Suprapubic skin (tissue), 4 donors: ENCODE measurements around the gene IL2RA. TPM values are rescaled to one million over a fixed set of nuclear protein-coding genes. Genes with fewer than 3 reads are reported as not detected.
A peak's percentile ranks its signal among the peaks of the same experiment; 100 is the strongest.

ENCODE experiments used
- DNase-seq, 2 donors: peaks; one replicate each; pipeline ENCODE4 v3.0.0-alpha.2; 2019; ENCODE audit warnings: low spot score in 2 of 2
- H3K27ac ChIP-seq: fragments of 200-600 bp; sonication (generic); one replicate; pipeline ENCODE4 v1.5.1; 2019
- H3K27me3 ChIP-seq: fragments of 200-600 bp; sonication (generic); one replicate; pipeline ENCODE4 v1.5.1; 2019
- H3K36me3 ChIP-seq: fragments of 200-600 bp; sonication (generic); one replicate; pipeline ENCODE4 v1.5.1; 2019
- H3K4me1 ChIP-seq: fragments of 200-600 bp; sonication (generic); one replicate; pipeline ENCODE4 v1.5.1; 2019
- H3K4me3 ChIP-seq: fragments of 200-600 bp; sonication (generic); one replicate; pipeline ENCODE4 v1.5.1; 2019; ENCODE audit warnings: mild to moderate bottlenecking
- H3K9me3 ChIP-seq: fragments of 200-600 bp; sonication (generic); one replicate; pipeline ENCODE4 v1.5.1; 2019
- CTCF ChIP-seq, 2 donors: fragments of 200-600 bp in 1 of 2; fragments of 450-650 bp in 1 of 2; sonication (generic) in 1 of 2; IDR thresholded peaks; one replicate each; pipeline ENCODE4 v1.5.1; 2016 to 2019; ENCODE audit warnings: antibody characterized with exemption in 2 of 2, mild to moderate bottlenecking in 1 of 2, moderate library complexity in 1 of 2
- EP300 ChIP-seq: sonication (generic); formaldehyde crosslinking; IDR thresholded peaks from one replicate; pipeline ENCODE4 v1.6.1; 2017; ENCODE audit warnings: antibody characterized with exemption
- POLR2A ChIP-seq, 2 donors: fragments of 450-650 bp; IDR thresholded peaks; one replicate each; pipeline ENCODE4 v1.6.1; 2017; ENCODE audit warnings: antibody characterized with exemption in 2 of 2, mild to moderate bottlenecking in 2 of 2, moderate library complexity in 2 of 2
- POLR2AphosphoS5 ChIP-seq, 3 donors: sonication (generic); formaldehyde crosslinking; IDR thresholded peaks; one replicate each; pipeline ENCODE4 v1.6.1; 2017; ENCODE audit warnings: antibody characterized with exemption in 3 of 3
- WGBS: methylation state at CpG from one replicate; pipeline ENCODE4 v1.1.5; 2018; 5-methylcytosine and 5-hydroxymethylcytosine counted together
- total RNA-seq, 4 donors: library from RNA; depleted of rRNA; stranded (reverse); fragments of >200 nt; gene quantifications; one replicate each; pipeline ENCODE4 v1.1.0, GENCODE V29; 2016

The IL2RA gene
- total RNA-seq, 4 donors from 2014 or later = 0.21 to 0.70 TPM; not detected in 2

DNA sequence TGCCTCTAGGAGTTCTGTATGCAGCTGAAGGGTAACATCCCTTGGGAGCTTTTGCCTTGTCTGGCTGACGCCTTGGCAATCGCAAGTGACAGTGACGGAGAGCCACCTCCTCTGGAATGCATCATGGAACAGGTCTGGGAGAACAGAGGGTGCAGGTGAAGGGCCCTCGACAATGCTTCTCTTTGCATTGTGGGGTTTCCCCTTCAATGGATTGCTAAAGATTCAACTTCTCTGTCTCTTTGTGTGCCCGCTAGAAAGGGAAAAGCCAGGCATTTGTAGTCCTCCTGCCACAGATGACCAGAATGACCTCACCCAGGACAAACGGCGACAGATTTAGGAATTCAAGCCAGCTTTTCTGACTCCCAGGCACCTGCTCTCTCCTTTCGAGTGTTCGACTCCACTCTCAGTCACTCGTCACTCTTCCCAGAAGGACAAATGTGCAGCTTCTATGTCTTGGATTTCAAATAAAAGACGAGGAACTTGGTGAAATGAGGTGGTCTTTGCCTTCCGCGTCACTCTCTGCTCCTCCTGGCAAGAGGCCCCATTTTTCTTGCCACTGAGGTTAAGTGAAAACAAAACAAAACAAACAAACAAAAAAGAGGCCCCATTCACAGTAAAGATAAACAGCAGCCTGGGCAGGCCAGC, 26.1 kb downstream of the IL2RA start:
- H3K27ac ChIP-seq = no peak overlapping the region
- TF ChIP-seq POLR2AphosphoS5 (IDR thresholded peaks at IDR 0.05) (no peak), CTCF (IDR thresholded peaks at IDR 0.05) (no peak), POLR2A (IDR thresholded peaks at IDR 0.05) (no peak), EP300 (no peak)
- H3K4me3 ChIP-seq = no peak overlapping the region
- no peaks in the 10 kb centered on the region for H3K27me3 ChIP-seq
- H3K36me3 ChIP-seq = no peaks in the 10 kb centered on the region
- WGBS = 88% methylated on average over 13 of the region's 13 CpGs
- no peak for DNase-seq
- H3K9me3 ChIP-seq = no peaks in the 10 kb centered on the region
- peaks cover 12% of the 10 kb centered on the region for H3K4me1 ChIP-seq

- TF ChIP-seq POLR2AphosphoS5 (IDR thresholded peaks at IDR 0.05) (no peak), CTCF (IDR thresholded peaks at IDR 0.05) (no peak), EP300 (no peak), POLR2A (IDR thresholded peaks at IDR 0.05) (no peak)
- Histone ChIP-seq H3K36me3 (no peaks in the 10 kb centered on the region), H3K27me3 (no peaks in the 10 kb centered on the region), H3K9me3 (no peaks in the 10 kb centered on the region), H3K4me3 (no peak overlapping the region), H3K27ac (no peak overlapping the region), H3K4me1 (peaks cover 12% of the 10 kb centered on the region)
- WGBS = 91% methylated on average over 13 of the region's 13 CpGs
- DNase-seq = peak in 1 of 2 donors; percentile 71
These were observed 26.9 kb downstream of the IL2RA start for GRCh38 chr10:6035101-6035834.

GRCh38 chr10:6034371-6034770, 27.8 kb downstream of the IL2RA start:
- H3K9me3 ChIP-seq = no peaks in the 10 kb centered on the region
- no peak for DNase-seq
- no peaks in the 10 kb centered on the region for H3K27me3 ChIP-seq
- WGBS = 69% methylated on average over 1 of the region's 1 CpG
- H3K4me3 ChIP-seq = no peak overlapping the region
- peaks cover 12% of the 10 kb centered on the region for H3K4me1 ChIP-seq
- TF ChIP-seq POLR2AphosphoS5 (IDR thresholded peaks at IDR 0.05) (no peak), CTCF (IDR thresholded peaks at IDR 0.05) (no peak), EP300 (no peak), POLR2A (IDR thresholded peaks at IDR 0.05) (no peak)
- no peak overlapping the region for H3K27ac ChIP-seq
- no peaks in the 10 kb centered on the region for H3K36me3 ChIP-seq

DNA sequence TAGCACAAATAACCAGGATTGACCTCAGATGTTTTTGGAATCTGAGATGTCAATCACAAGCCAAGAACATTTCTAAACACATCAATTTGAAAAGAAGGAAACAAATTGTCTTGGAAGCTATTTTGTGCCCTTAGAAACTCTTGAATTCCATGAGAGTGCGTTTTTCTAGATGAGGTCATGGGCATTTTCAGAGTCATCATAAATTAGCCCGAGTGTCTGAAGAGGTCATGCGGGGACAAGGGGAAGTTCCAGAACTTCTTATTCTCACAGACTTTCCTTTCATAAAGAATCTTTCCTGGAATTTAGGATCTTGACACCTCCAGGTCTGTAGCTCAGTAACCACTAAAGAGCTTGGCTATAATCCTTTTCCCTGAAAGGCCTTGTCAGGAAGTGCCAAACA, 28.2 kb downstream of the IL2RA start:
- Histone ChIP-seq H3K4me1 (peaks cover 12% of the 10 kb centered on the region), H3K27ac (no peak overlapping the region), H3K36me3 (no peaks in the 10 kb centered on the region), H3K4me3 (no peak overlapping the region), H3K27me3 (no peaks in the 10 kb centered on the region), H3K9me3 (no peaks in the 10 kb centered on the region)
- 32% methylated on average over 3 of the region's 3 CpGs for WGBS
- no peak for TF ChIP-seq EP300
- no peak for TF ChIP-seq CTCF (IDR thresholded peaks at IDR 0.05)
- no peak for TF ChIP-seq POLR2AphosphoS5 (IDR thresholded peaks at IDR 0.05)
- no peak for TF ChIP-seq POLR2A (IDR thresholded peaks at IDR 0.05)
- DNase-seq = no peak

DNA sequence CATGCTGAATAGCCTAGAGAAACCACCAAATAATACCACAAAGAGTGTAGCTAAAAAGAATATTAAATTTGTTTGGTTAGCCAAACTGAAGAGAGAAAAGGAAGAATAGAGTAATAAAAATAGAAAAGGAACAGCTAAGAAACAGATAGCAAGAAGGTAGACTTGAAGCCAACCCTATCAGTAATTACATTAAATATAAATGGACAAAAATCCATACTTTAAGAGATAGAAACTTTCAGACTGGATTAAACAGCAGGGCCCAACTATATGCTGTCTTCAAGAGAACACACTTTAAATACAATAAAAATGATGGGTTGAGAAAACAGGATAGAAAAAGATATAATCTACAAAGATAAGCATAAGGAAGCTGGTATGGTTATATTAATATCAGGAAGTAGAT, 31.2 kb downstream of the IL2RA start:
- no peaks in the 10 kb centered on the region for H3K27me3 ChIP-seq
- no peaks in the 10 kb centered on the region for H3K9me3 ChIP-seq
- H3K27ac ChIP-seq = no peak overlapping the region
- H3K4me1 ChIP-seq = peaks cover 12% of the 10 kb centered on the region
- no peak overlapping the region for H3K4me3 ChIP-seq
- no peak for TF ChIP-seq EP300
- no peak for TF ChIP-seq POLR2A (IDR thresholded peaks at IDR 0.05)
- no peak for TF ChIP-seq CTCF (IDR thresholded peaks at IDR 0.05)
- no peak for TF ChIP-seq POLR2AphosphoS5 (IDR thresholded peaks at IDR 0.05)
- no peaks in the 10 kb centered on the region for H3K36me3 ChIP-seq
- DNase-seq = no peak
